ENCODE data around the gene SOX5. TPM values are rescaled to one million over a fixed set of nuclear protein-coding genes. Genes with fewer than 3 reads are reported as not detected.
"Not testable (repeated sequence)": the region's sequence is repeated elsewhere in the genome, so short reads cannot be mapped to it uniquely, and the experiment has no call there.

SOX5 gene
- total and polyA plus RNA-seq, 5 donors, result 1.9 to 14.3 (median 10.0) TPM

DNA sequence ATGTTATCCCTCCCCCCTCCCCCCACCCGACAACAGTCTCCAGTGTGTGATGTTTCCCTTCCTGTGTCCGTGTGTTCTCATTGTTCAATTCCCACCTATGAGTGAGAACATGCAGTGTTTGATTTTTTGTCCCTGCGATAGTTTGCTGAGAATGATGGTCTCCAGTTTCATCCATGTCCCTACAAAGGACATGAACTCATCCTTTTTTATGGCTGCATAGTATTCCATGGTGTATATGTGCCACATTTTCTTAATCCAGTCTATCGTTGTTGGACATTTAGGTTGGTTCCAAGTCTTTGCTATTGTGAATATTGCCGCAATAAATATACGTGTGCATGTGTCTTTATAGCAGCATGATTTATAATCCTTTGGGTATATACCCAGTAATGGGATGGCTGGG is 433.7 kb downstream of the SOX5 start:
- ATAC-seq; intact Hi-C loops (cut with DNase I); H3K4me3 ChIP-seq (ENCODE audit: low read length); H3K27me3 ChIP-seq (ENCODE audit: control insufficient read depth, insufficient read depth); H3K4me1 ChIP-seq (ENCODE audit: control insufficient read depth, insufficient read depth, low read length); DNase-seq; H3K9me3 ChIP-seq (ENCODE audit: control insufficient read depth, low read length); H3K27ac ChIP-seq (ENCODE audit: low read length): not testable (repeated sequence)
- 84% methylated on average over 6 of the region's 6 CpGs for WGBS

DNA sequence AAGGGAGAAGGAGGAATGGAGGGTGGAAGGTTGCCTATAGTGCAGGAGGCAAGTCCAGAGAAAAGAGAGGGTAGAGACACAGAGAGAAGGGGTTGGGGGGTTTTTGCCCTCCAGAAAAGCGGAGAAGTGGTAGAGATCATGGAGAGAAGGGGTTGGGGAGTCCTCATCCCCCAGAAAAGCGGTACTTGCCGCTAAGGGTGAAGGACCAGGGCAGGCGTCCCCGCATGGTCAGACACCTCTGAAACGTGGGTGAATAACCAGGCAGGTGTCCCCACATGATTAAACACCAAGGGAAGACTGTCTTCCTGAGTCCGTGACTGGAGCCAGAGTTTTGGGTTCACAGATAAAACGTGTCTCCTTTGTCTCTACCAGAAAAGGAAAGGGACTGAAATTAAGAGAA is 439.0 kb downstream of the SOX5 start:
- Histone ChIP-seq H3K9me3 (ENCODE audit: control insufficient read depth, low read length) (no peaks in the 10 kb centered on the region), H3K4me3 (ENCODE audit: low read length) (no peak overlapping the region), H3K27me3 (ENCODE audit: control insufficient read depth, insufficient read depth) (no peaks in the 10 kb centered on the region), H3K27ac (ENCODE audit: low read length) (no peak overlapping the region), H3K4me1 (ENCODE audit: control insufficient read depth, insufficient read depth, low read length) (no peaks in the 10 kb centered on the region)
- no peak for ATAC-seq
- DNase-seq, result no peak
- WGBS, result 82% methylated on average over 8 of the region's 8 CpGs
- intact Hi-C loops (cut with DNase I), result no loop called here

DNA sequence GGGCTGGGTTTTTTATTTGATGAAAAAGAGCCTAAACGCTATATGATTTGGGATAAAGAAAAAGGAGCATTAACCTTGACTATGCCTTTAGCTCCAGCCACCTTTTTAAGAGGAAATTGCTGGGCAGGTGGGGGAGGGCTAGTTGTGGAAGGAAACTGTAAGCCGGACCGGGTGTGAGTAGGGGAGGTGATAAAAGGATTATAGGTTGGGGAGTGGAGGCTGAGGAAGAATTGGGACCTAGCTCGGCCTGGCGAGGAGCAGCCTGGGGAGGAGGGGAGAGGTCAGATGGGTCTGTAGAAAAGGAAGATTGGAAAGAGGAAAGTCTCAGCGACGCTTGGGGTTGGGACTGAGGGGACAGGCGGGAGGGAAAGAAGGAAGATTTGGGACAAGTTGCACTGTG is 439.6 kb downstream of the SOX5 start:
- DNase-seq; ATAC-seq; H3K4me3 ChIP-seq (ENCODE audit: low read length); intact Hi-C loops (cut with DNase I); H3K27ac ChIP-seq (ENCODE audit: low read length); H3K27me3 ChIP-seq (ENCODE audit: control insufficient read depth, insufficient read depth); H3K4me1 ChIP-seq (ENCODE audit: control insufficient read depth, insufficient read depth, low read length); H3K9me3 ChIP-seq (ENCODE audit: control insufficient read depth, low read length): not testable (repeated sequence)
- 73% methylated on average over 8 of the region's 8 CpGs for WGBS

DNA sequence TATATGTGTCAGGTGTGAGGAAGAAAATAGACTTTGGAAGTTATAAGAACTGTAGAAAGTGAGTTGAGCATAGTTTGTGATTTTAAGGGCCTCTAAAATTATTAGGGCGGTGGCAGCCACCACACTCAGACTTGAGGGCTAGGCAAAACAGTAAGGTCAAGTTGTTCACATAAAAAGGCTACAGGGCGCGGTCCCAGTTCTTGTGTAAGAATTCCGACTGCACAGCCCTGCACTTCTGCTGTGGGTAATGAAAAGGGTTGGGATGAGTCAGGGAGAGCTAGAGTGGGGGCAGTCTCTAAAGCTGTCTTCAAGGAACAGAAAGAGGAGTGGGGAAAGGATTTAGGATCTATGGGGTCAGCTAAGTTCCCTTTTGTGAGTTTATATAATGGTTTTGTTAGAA is 441.7 kb downstream of the SOX5 start:
- DNase-seq; H3K27ac ChIP-seq (ENCODE audit: low read length); H3K9me3 ChIP-seq (ENCODE audit: control insufficient read depth, low read length); H3K4me1 ChIP-seq (ENCODE audit: control insufficient read depth, insufficient read depth, low read length); H3K27me3 ChIP-seq (ENCODE audit: control insufficient read depth, insufficient read depth); ATAC-seq; intact Hi-C loops (cut with DNase I); H3K4me3 ChIP-seq (ENCODE audit: low read length): not testable (repeated sequence)
- 92% methylated on average over 4 of the region's 4 CpGs for WGBS

DNA sequence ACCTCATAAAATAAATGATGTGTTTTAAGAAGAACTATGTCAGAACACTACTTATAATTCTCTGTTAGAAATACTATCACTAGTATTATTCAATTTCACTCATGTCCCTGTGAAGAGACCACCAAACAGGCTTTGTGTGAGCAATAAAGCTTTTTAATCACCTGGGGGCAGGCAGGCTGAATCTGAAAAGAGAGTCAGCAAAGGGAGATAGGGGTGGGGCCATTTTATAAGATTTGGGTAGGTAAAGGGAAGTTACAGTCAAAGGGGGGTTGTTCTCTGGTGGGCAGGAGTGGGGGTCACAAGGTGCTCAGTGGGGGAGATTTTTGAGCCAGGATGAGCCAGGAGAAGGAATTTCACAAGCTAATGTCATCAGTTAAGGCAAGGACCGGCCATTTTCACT is 443.7 kb downstream of the SOX5 start:
- H3K9me3 ChIP-seq (ENCODE audit: control insufficient read depth, low read length); H3K27ac ChIP-seq (ENCODE audit: low read length); intact Hi-C loops (cut with DNase I); H3K27me3 ChIP-seq (ENCODE audit: control insufficient read depth, insufficient read depth); H3K4me1 ChIP-seq (ENCODE audit: control insufficient read depth, insufficient read depth, low read length); DNase-seq; H3K4me3 ChIP-seq (ENCODE audit: low read length); ATAC-seq: not testable (repeated sequence)
- 78% methylated on average over 1 of the region's 1 CpG for WGBS

DNA sequence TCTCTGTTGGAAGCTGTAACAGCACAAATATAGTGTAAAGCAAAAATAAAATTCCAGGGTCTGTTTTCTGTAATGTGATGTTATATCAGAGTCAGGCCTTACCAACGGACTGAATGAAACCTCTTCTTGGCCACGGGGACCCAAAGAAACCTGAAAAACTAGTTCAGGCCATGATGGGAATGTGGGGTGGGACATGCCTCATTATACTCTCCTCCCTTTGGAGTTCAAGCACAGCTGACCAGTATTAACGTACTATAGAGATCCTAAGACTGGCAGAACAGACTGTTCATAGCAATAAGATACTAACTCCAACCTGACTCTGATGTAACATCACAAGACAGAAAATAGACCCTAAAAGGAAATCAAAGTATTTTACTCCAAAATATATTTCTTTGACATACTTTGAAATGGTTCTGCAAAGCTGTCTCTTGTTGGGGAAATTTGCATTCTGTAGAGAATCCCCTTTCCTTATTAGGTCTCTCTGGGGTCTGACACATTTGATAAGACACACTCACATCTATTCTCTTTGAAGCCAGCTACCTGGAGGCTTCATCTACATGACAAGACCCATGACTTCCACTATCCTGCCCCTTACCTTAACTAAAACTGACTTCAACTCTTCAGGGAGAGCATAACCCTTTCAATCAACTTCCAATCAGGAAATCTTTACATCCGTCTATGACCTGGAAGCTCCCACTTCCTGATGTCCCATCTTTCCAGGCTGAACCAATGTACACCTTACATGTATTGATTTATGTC is 444.6 kb downstream of the SOX5 start:
- no peak for ATAC-seq
- intact Hi-C loops (cut with DNase I), result no loop called here
- Histone ChIP-seq H3K9me3 (ENCODE audit: control insufficient read depth, low read length) (no peaks in the 10 kb centered on the region), H3K27ac (ENCODE audit: low read length) (no peak overlapping the region), H3K4me3 (ENCODE audit: low read length) (no peak overlapping the region), H3K4me1 (ENCODE audit: control insufficient read depth, insufficient read depth, low read length) (no peaks in the 10 kb centered on the region), H3K27me3 (ENCODE audit: control insufficient read depth, insufficient read depth) (no peaks in the 10 kb centered on the region)
- WGBS, result 71% methylated on average over 4 of the region's 4 CpGs
- no peak for DNase-seq

DNA sequence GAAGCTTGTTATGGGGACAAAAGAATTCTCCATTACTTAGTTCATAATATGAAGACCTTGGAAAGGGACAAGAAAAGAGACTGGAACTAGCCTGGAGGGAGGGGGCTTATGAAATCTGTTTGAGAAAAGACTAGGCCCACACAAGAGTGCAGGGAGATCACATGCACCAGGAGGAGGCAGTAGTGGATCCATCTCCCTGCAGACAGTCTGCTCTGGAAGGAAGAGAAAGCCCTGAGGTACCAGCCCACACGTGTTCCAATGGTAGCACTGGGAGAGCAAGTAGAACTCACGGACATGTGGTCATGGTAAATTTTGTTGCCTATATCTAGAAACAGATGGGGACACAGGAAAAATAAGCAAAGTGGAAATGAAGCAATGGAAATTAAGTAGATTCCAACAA is 445.4 kb downstream of the SOX5 start:
- DNase-seq (no peak), ATAC-seq (no peak)
- H3K4me1 ChIP-seq (ENCODE audit: control insufficient read depth, insufficient read depth, low read length), result no peaks in the 10 kb centered on the region
- no peaks in the 10 kb centered on the region for H3K9me3 ChIP-seq (ENCODE audit: control insufficient read depth, low read length)
- no peak overlapping the region for H3K4me3 ChIP-seq (ENCODE audit: low read length)
- intact Hi-C loops (cut with DNase I), result no loop called here
- no peaks in the 10 kb centered on the region for H3K27me3 ChIP-seq (ENCODE audit: control insufficient read depth, insufficient read depth)
- WGBS, result 71% methylated on average over 2 of the region's 2 CpGs
- H3K27ac ChIP-seq (ENCODE audit: low read length), result no peak overlapping the region

DNA sequence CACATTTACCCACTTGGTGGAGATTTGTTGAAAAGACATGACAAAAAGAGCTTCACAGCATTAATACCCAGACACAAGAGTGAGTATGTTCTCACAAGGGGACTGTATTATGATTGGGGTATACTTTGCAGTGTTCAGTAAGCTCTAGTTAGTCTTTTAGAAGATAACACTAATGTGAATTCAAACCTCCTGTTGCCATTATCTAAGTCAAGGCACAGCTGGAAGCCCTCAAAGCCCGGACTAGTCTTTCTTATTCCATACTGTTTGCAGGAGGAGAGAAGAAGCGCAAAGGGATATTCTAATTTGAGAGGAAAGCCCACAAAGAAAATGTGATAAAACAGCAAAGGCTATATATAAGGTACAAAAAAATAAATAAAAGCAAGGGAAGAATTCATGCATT is 445.9 kb downstream of the SOX5 start:
- Histone ChIP-seq H3K27me3 (ENCODE audit: control insufficient read depth, insufficient read depth) (no peaks in the 10 kb centered on the region), H3K4me3 (ENCODE audit: low read length) (no peak overlapping the region), H3K4me1 (ENCODE audit: control insufficient read depth, insufficient read depth, low read length) (no peaks in the 10 kb centered on the region), H3K27ac (ENCODE audit: low read length) (no peak overlapping the region), H3K9me3 (ENCODE audit: control insufficient read depth, low read length) (no peaks in the 10 kb centered on the region)
- ATAC-seq (no peak), DNase-seq (no peak)
- intact Hi-C loops (cut with DNase I), result no loop called here
- 56% methylated on average over 2 of the region's 2 CpGs for WGBS

DNA sequence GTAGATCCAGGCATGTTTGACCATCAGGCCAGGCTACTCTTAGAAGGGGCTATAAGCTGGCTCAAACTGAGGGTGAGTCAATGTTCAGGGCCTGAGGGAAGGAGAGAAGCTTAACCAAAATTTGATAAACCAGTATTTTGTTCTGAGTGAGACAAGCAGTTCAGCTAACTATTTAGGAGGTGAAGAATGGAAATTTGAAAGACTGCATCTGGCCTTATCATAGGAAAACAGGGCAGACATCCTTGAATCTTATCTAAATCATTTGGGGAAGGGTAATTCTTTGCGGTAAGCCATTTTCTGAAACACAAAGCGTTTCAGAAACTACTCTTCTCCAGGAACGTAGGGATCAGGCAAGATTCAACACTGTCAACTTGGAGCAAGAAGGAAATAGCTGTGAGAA is 447.2 kb downstream of the SOX5 start:
- no peaks in the 10 kb centered on the region for H3K4me1 ChIP-seq (ENCODE audit: control insufficient read depth, insufficient read depth, low read length)
- ATAC-seq (no peak), DNase-seq (no peak)
- no peaks in the 10 kb centered on the region for H3K9me3 ChIP-seq (ENCODE audit: control insufficient read depth, low read length)
- no peaks in the 10 kb centered on the region for H3K27me3 ChIP-seq (ENCODE audit: control insufficient read depth, insufficient read depth)
- no peak overlapping the region for H3K27ac ChIP-seq (ENCODE audit: low read length)
- 46% methylated on average over 3 of the region's 3 CpGs for WGBS
- H3K4me3 ChIP-seq (ENCODE audit: low read length), result no peak overlapping the region
- intact Hi-C loops (cut with DNase I), result no loop called here

DNA sequence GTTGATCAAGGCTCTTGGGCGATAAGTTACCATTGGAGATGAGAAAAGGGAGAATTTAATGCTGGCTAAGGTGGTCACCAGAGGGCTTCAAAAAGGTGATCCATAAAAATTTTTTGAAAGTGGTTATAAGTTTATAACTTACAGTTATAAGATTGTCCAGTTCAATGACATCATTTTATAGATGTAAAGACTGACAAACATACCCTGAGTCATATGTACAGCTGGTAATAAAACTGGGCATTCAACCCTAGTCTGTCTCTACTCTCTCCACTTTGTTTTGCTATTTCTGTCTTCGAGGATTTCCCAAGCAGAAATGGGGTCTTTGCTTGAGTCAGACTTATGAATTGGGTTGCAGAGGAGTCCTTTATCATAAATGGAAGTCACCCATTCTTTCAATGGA is 454.0 kb downstream of the SOX5 start:
- no peak overlapping the region for H3K27ac ChIP-seq (ENCODE audit: low read length)
- WGBS, result 81% methylated on average over 2 of the region's 2 CpGs
- H3K9me3 ChIP-seq (ENCODE audit: control insufficient read depth, low read length), result no peaks in the 10 kb centered on the region
- H3K4me3 ChIP-seq (ENCODE audit: low read length), result no peak overlapping the region
- no peak for ATAC-seq
- intact Hi-C loops (cut with DNase I), result no loop called here
- DNase-seq, result no peak
- no peaks in the 10 kb centered on the region for H3K4me1 ChIP-seq (ENCODE audit: control insufficient read depth, insufficient read depth, low read length)
- no peaks in the 10 kb centered on the region for H3K27me3 ChIP-seq (ENCODE audit: control insufficient read depth, insufficient read depth)

DNA sequence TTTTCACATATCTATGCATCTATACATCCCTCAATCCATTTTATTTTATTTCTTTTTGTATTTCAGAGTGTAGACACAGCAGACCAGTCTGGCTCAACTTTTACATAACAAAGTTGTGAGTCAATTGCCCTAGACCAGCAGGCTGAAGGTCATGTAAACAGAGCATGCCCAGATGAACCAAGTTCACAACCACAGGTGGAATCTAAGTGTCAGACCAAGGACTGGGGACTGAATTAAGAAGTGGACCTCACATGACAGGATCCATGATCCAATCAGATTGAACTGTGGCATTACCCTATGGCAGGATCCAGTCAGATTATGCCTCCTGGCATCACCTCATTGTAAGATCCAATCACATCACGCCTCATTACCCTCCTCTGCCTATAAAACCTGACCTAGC is 455.8 kb downstream of the SOX5 start:
- no peaks in the 10 kb centered on the region for H3K27me3 ChIP-seq (ENCODE audit: control insufficient read depth, insufficient read depth)
- H3K9me3 ChIP-seq (ENCODE audit: control insufficient read depth, low read length), result no peaks in the 10 kb centered on the region
- H3K4me1 ChIP-seq (ENCODE audit: control insufficient read depth, insufficient read depth, low read length), result no peaks in the 10 kb centered on the region
- WGBS, result 57% methylated on average over 1 of the region's 1 CpG
- no peak overlapping the region for H3K4me3 ChIP-seq (ENCODE audit: low read length)
- ATAC-seq (no peak), DNase-seq (no peak)
- no peak overlapping the region for H3K27ac ChIP-seq (ENCODE audit: low read length)
- intact Hi-C loops (cut with DNase I), result no loop called here

DNA sequence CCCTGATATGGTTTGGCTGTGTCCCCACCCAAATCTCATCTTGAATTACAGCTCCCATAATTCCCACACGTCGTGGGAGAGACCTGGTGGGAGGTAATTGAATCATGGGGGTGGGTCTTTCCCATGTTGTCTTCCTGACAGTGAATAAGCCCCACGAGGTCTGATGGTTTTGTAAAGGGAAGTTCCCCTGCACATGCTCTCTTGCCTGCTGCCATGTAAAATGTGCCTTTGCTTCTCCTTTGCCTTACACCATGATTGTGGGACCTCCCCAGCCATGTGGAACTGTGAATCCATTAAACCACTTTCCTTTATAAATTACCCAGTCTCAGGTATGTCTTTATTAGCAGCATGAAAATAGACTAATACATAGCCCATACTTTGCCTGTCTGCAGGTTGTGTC is 458.4 kb downstream of the SOX5 start:
- WGBS, result 68% methylated on average over 3 of the region's 3 CpGs
- DNase-seq; H3K4me1 ChIP-seq (ENCODE audit: control insufficient read depth, insufficient read depth, low read length); ATAC-seq; H3K4me3 ChIP-seq (ENCODE audit: low read length); H3K27me3 ChIP-seq (ENCODE audit: control insufficient read depth, insufficient read depth); intact Hi-C loops (cut with DNase I); H3K27ac ChIP-seq (ENCODE audit: low read length); H3K9me3 ChIP-seq (ENCODE audit: control insufficient read depth, low read length): not testable (repeated sequence)

Data from right cardiac atrium (tissue), 5 donors.